HepG2 (cell line): ENCODE measurements around the gene HOXC10. TPM values are rescaled to one million over a fixed set of nuclear protein-coding genes. Genes with fewer than 3 reads are reported as not detected.

Source experiments
- FIP1L1 ChIP-seq: fragments of 200-400 bp; formaldehyde crosslinking; IDR thresholded peaks from 2 replicates; pipeline ENCODE4 v1.6.1; 2018; ENCODE audit warnings: low read depth, mild to moderate bottlenecking, low read length, moderate library complexity, borderline replicate concordance; ENCODE audit not compliant: insufficient read depth
- GPN1 ChIP-seq: sonication (generic); formaldehyde crosslinking; IDR thresholded peaks from 2 replicates; pipeline ENCODE4 v1.5.1; 2020; ENCODE audit warnings: missing genetic modification reagents, borderline replicate concordance
- HDAC2 ChIP-seq: sonication (generic); formaldehyde crosslinking; IDR thresholded peaks from 2 replicates; pipeline ENCODE4 v1.4.0; 2020; ENCODE audit warnings: missing genetic modification reagents
- HNRNPK ChIP-seq: fragments of 200-400 bp; formaldehyde crosslinking; IDR thresholded peaks from 2 replicates; pipeline ENCODE4 v1.6.1; 2018; ENCODE audit warnings: low read length, low read depth, moderate library complexity, mild to moderate bottlenecking; ENCODE audit not compliant: poor library complexity, severe bottlenecking
- HOXA7 ChIP-seq: sonication (generic); formaldehyde crosslinking; IDR thresholded peaks from 2 replicates; pipeline ENCODE4 v1.8.1; 2022; ENCODE audit warnings: mild to moderate bottlenecking, missing genetic modification reagents, moderate library complexity
- KLF13 ChIP-seq: sonication (generic); formaldehyde crosslinking; IDR thresholded peaks from 2 replicates; pipeline ENCODE4 v1.4.0; 2020; ENCODE audit warnings: mild to moderate bottlenecking, missing genetic modification reagents
- KLF9 ChIP-seq: IDR thresholded peaks from 2 replicates; pipeline ENCODE4 v1.6.1; 2016; ENCODE audit warnings: low read depth
- MEF2D ChIP-seq: sonication (generic); formaldehyde crosslinking; IDR thresholded peaks from 2 replicates; pipeline ENCODE4 v1.5.1; 2020; ENCODE audit warnings: mild to moderate bottlenecking, missing genetic modification reagents
- MEIS2 ChIP-seq: sonication (generic); formaldehyde crosslinking; IDR thresholded peaks from 2 replicates; pipeline ENCODE4 v1.9.0; 2021; ENCODE audit warnings: mild to moderate bottlenecking, missing genetic modification reagents
- MYC ChIP-seq: sonication (generic); formaldehyde crosslinking; IDR thresholded peaks from 2 replicates; pipeline ENCODE4 v1.9.0; 2021; ENCODE audit warnings: missing genetic modification reagents, borderline replicate concordance
- NCOA2 ChIP-seq: sonication (generic); formaldehyde crosslinking; IDR thresholded peaks from 2 replicates; pipeline ENCODE4 v1.8.0; 2022; ENCODE audit warnings: inconsistent platforms
- POLR2A ChIP-seq, 2 experiments: IDR thresholded peaks; 2 replicates each; pipeline ENCODE4 v1.6.1; 2011; ENCODE audit warnings: low read depth in 2 of 2, low read length in 2 of 2, mild to moderate bottlenecking in 1 of 2, moderate library complexity in 1 of 2; ENCODE audit not compliant: insufficient read depth in 1 of 2
- SMARCC2 ChIP-seq: fragments of 450-650 bp; IDR thresholded peaks from 2 replicates; pipeline ENCODE4 v1.6.1; 2017; ENCODE audit warnings: antibody characterized with exemption, mild to moderate bottlenecking
- SNAPC2 ChIP-seq: sonication (generic); formaldehyde crosslinking; IDR thresholded peaks from 2 replicates; pipeline ENCODE4 v1.8.1; 2022; ENCODE audit warnings: mild to moderate bottlenecking, missing genetic modification reagents
- SOX5 ChIP-seq: IDR thresholded peaks from 2 replicates; pipeline ENCODE4 v1.6.1; 2016; ENCODE audit warnings: borderline replicate concordance
- polyA plus RNA-seq, 8 experiments: library from polyadenylated mRNA; depleted of rRNA in 3 of 8; stranded (reverse) in 7 of 8; unstranded in 1 of 8; fragments of >200 nt; fragmentation: Illumina TruSeq in 4 of 8; extraction: Trizol in 4 of 8; gene quantifications; 2 replicates each; pipeline versions ENCODE4 v1.2.1 to v1.2.3, GENCODE V29; 2011 to 2016; ENCODE audit warnings: low read depth in 4 of 8, missing spikeins in 1 of 8, mixed read lengths in 1 of 8; ENCODE audit not compliant: insufficient read depth in 1 of 8
- total RNA-seq, 5 experiments: library from RNA; depleted of rRNA; stranded (reverse); fragments of >200 nt; fragmentation: Illumina TruSeq; extraction: Trizol; gene quantifications; 2 replicates each; pipeline ENCODE4 v1.2.3, GENCODE V29; 2016; ENCODE audit warnings: low read depth in 1 of 5
- TF ChIP-seq, protein P1 (sequence below), 2 experiments: fragments of 450-650 bp in 1 of 2; sonication (generic) in 1 of 2; formaldehyde crosslinking in 1 of 2; IDR thresholded peaks; 2 replicates each; pipeline versions ENCODE4 v1.6.1 to v1.8.0; 2016 to 2022; ENCODE audit warnings: antibody characterized with exemption in 1 of 2, mild to moderate bottlenecking in 1 of 2, missing genetic modification reagents in 1 of 2
- TF ChIP-seq, protein P2 (sequence below): sonication (generic); formaldehyde crosslinking; IDR thresholded peaks from 2 replicates; pipeline ENCODE4 v1.5.1; 2020; ENCODE audit warnings: missing genetic modification reagents, mild to moderate bottlenecking, borderline replicate concordance
- TF ChIP-seq, protein P3 (sequence below): sonication (generic); formaldehyde crosslinking; IDR thresholded peaks from 2 replicates; pipeline ENCODE4 v1.4.0; 2020; ENCODE audit warnings: mild to moderate bottlenecking, missing genetic modification reagents
- TF ChIP-seq, protein P4 (sequence below): sonication (generic); formaldehyde crosslinking; IDR thresholded peaks from 2 replicates; pipeline ENCODE4 v1.4.0; 2020; ENCODE audit warnings: missing genetic modification reagents

HOXC10 gene
- total and polyA plus RNA-seq, 2 of the 13 experiments (the other 11 are each of a cell fraction or from before 2014, with no cell fraction given): not detected

- TF ChIP-seq, protein P1, sequence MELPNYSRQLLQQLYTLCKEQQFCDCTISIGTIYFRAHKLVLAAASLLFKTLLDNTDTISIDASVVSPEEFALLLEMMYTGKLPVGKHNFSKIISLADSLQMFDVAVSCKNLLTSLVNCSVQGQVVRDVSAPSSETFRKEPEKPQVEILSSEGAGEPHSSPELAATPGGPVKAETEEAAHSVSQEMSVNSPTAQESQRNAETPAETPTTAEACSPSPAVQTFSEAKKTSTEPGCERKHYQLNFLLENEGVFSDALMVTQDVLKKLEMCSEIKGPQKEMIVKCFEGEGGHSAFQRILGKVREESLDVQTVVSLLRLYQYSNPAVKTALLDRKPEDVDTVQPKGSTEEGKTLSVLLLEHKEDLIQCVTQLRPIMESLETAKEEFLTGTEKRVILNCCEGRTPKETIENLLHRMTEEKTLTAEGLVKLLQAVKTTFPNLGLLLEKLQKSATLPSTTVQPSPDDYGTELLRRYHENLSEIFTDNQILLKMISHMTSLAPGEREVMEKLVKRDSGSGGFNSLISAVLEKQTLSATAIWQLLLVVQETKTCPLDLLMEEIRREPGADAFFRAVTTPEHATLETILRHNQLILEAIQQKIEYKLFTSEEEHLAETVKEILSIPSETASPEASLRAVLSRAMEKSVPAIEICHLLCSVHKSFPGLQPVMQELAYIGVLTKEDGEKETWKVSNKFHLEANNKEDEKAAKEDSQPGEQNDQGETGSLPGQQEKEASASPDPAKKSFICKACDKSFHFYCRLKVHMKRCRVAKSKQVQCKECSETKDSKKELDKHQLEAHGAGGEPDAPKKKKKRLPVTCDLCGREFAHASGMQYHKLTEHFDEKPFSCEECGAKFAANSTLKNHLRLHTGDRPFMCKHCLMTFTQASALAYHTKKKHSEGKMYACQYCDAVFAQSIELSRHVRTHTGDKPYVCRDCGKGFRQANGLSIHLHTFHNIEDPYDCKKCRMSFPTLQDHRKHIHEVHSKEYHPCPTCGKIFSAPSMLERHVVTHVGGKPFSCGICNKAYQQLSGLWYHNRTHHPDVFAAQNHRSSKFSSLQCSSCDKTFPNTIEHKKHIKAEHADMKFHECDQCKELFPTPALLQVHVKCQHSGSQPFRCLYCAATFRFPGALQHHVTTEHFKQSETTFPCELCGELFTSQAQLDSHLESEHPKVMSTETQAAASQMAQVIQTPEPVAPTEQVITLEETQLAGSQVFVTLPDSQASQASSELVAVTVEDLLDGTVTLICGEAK (IDR thresholded peaks at IDR 0.05): no peak
- TF ChIP-seq, protein P1 (CRISPR knock-in tag; IDR thresholded peaks at IDR 0.05): 0 out of 2 replicates have a peak, but pooled peaks have one; percentile 15
- TF ChIP-seq SMARCC2 (no peak), FIP1L1 (no peak), SOX5 (CRISPR knock-in tag) (no peak), SNAPC2 (no peak), NCOA2 (no peak; the same call in 1 of the 2 replicates), MYC (CRISPR knock-in tag) (peak; percentile 70; the same call in 1 of the 2 replicates), KLF9 (CRISPR knock-in tag) (no peak), HDAC2 (peak; percentile 38; the same call in 1 of the 2 replicates), HOXA7 (no peak), HNRNPK (peak; percentile 11), GPN1 (no peak), KLF13 (no peak), MEF2D (CRISPR knock-in tag) (no peak), MEIS2 (no peak), POLR2A (IDR thresholded peaks at IDR 0.05; ENCODE audit: insufficient read depth in 1 of 2, low read depth in 2 of 2, low read length in 2 of 2) (no peak)
- TF ChIP-seq, protein P2, sequence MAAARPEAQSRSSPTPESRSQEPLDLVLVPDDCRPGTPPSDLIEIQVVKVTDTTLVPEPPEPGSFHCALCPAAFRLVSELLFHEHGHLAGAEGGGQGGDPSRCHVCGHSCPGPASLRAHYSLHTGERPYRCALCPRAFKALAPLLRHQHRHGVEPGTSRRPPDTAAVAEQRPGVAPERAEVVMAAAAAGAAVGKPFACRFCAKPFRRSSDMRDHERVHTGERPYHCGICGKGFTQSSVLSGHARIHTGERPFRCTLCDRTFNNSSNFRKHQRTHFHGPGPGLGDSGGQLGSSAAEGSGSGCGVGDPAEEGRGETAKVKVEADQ: no peak
- TF ChIP-seq, protein P3, sequence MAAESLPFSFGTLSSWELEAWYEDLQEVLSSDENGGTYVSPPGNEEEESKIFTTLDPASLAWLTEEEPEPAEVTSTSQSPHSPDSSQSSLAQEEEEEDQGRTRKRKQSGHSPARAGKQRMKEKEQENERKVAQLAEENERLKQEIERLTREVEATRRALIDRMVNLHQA (CRISPR knock-in tag): no peak
- TF ChIP-seq, protein P4, sequence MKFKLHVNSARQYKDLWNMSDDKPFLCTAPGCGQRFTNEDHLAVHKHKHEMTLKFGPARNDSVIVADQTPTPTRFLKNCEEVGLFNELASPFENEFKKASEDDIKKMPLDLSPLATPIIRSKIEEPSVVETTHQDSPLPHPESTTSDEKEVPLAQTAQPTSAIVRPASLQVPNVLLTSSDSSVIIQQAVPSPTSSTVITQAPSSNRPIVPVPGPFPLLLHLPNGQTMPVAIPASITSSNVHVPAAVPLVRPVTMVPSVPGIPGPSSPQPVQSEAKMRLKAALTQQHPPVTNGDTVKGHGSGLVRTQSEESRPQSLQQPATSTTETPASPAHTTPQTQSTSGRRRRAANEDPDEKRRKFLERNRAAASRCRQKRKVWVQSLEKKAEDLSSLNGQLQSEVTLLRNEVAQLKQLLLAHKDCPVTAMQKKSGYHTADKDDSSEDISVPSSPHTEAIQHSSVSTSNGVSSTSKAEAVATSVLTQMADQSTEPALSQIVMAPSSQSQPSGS (CRISPR knock-in tag): no peak
Measured at GRCh38 chr12:53994264-53995001, 9.5 kb downstream of the HOXC10 start (continued).
